GM18909 (cell line): ENCODE results near the gene HMX1.

Source experiments
- ATAC-seq: cut with Tn5 transposase; IDR thresholded peaks from one replicate; pipeline ENCODE4 v1.9.1; 2021; ENCODE audit warnings: mild to moderate bottlenecking; ENCODE audit not compliant: unreplicated experiment, poor library complexity

The HMX1 gene

GRCh38 chr4:8846826-8847225 lies 24.8 kb downstream of the HMX1 start:
- no peak for ATAC-seq

- no peak for ATAC-seq
These were observed 25.5 kb downstream of the HMX1 start for GRCh38 chr4:8846046-8846720.

DNA sequence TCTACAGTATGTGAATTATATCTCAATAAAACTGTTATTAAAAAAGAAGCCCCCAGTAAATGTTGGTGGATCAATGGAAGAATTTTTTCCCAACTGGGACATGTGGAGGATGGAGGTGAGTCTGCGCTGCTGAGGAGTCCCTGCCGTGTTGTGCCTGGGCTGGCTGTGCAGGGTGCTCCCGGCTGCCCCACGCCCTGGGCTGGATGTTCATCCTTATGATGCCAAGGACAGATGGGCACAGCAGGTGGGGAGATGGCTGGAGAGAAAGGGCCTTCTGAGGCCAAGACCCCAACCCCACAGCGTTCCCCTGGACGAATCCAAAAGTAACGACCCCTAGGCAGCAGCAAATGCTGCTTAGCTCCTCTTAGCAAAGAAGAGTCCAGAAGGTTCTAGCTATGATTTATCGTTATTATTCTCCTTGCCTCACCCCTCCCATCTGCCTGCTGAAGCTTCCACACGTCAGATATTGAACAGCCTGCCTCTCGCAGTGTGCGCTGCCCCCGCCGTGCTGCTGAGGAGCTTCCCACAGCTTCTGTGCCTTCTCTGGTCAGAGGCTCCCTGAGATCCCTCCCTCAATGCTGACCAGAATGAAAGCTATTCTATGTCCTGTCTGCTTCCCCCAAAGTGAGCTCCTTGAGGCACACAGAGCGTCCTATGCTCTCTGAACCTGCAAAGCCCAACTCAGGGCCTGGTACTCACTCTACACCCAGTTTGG lies 26.5 kb downstream of the HMX1 start:
- ATAC-seq = no peak

GRCh38 chr4:8843597-8843996 lies 28.0 kb downstream of the HMX1 start:
- ATAC-seq = no peak

DNA sequence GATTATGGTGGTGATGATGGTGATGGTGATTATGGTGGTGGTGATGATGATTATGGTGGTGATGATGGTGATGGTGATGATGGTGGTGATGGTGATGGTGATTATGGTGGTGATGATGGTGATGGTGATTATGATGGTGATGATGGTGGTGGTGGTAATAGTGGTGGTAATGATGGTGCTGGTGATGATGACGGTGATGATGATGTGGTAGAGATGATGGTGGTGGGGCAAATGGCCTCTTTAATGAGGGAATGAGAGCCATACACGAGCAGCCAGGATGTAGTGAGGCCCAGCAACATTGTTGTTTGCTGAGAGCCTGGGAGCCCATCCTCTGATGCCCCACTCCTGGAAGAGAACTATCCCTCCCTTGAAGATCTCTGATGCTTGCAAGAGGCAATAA lies 29.0 kb downstream of the HMX1 start:
- no peak for ATAC-seq

- ATAC-seq = no peak
These were observed 29.9 kb downstream of the HMX1 start for GRCh38 chr4:8841678-8842268.

- ATAC-seq = no peak
These were observed 30.7 kb downstream of the HMX1 start for GRCh38 chr4:8840816-8841455.

- no peak for ATAC-seq
These were observed 31.4 kb downstream of the HMX1 start for GRCh38 chr4:8840006-8840793.

- ATAC-seq = no peak
These were observed 32.6 kb downstream of the HMX1 start for GRCh38 chr4:8838961-8839431.

DNA sequence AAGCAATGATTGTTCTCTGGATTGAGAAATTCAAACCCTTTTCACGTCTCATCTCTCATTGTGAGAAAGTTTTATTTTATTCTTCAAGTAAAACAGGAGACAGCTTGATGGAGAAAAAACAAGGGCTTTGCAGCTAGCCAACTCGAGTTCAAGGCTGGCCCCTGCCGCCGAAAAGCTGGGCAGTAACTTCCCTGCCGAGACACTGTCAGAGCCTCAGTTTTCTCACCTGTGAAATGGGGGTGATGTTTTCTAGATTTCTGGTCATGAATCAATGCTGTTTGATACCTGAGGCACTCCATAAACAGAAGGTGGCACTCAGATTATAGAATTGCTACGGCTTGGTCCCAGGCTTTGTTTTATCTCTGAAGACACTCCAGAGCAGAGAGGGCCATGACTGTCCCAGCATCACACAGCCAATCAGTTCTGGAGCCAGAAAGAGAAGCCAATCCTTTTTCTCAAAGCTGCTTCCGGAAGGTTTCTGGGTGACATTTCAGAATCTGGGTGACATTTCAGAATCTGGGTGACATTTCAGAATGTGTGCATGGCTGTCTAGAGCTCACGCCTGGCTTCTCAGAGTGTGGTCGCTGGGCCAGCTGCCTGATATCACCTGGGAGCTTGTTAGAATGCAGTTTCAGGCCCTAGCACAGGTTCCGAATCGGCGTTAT lies 33.2 kb downstream of the HMX1 start:
- no peak for ATAC-seq

- no peak for ATAC-seq
These were observed 34.3 kb downstream of the HMX1 start for GRCh38 chr4:8837181-8837841.

DNA sequence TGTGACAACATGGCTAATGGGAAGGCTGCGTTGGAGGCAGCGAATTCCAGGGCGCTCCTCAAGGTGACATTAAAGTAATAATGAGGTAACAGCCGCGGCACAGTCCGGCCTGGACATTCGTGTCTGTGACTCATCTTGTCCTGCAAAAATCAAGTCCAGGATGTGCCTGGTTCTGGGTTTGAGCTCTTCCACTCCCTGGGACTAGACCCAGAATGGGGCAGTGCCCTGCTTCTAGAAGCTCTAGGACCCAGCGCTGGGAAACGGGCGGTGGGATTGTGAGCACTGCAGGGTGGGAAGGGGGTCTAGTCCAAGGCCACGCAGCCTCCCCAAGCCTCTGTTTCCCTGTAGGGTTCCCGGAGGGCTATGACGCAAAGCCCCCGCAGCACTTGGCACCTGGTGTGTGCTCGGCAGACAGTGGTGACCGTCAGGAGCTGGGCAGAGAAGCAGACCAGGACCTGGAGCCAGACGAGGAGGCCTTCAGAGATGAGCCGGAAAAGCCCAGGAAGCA lies 34.9 kb downstream of the HMX1 start:
- no peak for ATAC-seq

GRCh38 chr4:8835521-8836365 lies 35.9 kb downstream of the HMX1 start:
- ATAC-seq = no peak

- ATAC-seq = no peak
These were observed 36.9 kb downstream of the HMX1 start for GRCh38 chr4:8834681-8835220.

DNA sequence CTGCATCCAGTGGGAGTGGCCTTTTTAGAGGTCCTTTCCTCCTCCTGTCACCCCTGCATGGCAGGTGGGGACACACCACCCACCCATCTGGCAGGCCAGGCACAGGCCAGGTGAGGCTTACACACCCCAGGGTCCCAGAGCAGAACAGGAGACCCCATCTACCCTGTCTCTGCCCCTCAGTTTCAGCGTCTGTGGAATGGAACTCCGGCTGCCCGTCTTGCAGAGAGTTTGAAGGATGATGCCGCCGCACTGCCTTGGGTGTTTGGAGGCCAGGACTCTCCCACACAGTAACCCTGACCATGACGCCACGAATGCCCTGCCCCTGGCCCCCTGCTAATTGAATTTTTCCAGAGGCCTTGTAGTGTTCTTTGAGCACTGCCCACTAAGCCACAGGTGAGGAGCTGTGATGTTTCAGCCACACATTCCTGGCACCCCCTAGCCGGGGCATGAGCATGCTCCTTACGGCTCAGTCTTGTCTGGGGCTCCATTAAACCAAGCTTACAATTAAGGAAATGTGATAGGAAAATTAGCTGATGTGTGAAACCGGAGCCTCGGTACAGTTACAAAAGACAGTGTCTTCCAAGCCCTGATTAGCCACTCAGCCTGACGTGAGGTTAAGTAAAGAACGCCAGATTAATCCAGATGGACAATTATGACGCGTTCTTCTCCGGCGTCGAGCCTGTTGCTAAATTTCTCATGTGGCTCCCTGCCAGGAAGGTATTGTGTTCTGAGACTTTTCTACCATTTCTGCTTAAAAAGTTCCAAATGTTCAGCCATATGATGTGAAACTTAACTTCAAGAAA lies 39.3 kb downstream of the HMX1 start:
- ATAC-seq = no peak

DNA sequence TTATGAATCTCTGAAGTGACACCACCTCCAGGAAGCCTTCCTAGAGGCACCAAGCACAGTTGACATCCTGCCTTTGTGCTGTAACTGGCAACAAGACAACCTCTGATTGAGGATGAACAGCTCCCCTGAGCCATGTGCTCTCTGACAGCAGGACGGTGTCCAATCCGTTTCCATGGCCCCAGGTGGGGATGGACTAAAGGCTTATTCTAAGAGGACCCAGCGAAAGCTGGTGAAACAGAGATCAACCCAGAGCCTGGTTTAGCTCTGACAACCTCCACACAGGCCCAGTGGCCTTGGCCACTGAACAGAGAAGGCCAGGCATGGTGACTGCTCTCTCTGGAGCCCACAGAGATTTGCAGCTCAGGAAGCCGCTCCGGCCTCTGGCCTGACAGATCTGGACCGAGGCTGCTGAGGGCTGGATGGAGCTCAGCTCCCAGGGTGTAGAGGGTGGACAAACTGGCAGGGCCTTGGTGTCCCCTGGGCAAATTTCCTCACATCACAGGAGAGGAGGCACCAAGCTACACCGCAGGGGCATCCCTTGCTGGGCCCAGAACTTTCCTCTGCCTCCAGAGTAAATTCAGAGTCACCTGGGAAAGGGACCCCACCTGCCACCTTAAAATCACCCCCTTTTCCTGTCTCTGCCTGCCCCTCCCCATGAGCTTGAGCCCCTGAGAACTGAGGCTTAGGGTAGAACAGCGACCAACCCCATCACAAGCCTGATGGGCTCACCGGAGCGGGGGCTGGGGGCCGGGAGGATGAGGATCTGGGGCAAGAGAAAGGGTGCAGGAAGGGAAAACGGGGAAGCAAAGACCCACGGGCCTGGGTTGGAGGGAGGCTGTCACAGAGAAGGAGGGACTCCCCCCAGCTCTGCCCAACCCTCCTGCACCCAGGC lies 40.2 kb downstream of the HMX1 start:
- no peak for ATAC-seq
